GM13976 (cell line): Measurements from ENCODE around the gene LAG3.

ENCODE experiments used
- DNase-seq: peaks from one replicate; pipeline ENCODE4 v3.0.0; 2012; ENCODE audit warnings: low spot score
- in situ Hi-C: fragments of 300-500 bp; cut with MboI; formaldehyde crosslinking; loops from one replicate; pipeline ENCODE4 v1.12.0; 2022; ENCODE audit warnings: low sequenced_read_pairs, mixed read lengths, inconsistent platforms; ENCODE audit not compliant: unreplicated experiment
- TF ChIP-seq, protein P1 (sequence below): IDR thresholded peaks from 2 replicates; pipeline ENCODE4 v1.5.1; 2012; ENCODE audit warnings: borderline replicate concordance, mild to moderate bottlenecking; ENCODE audit not compliant: insufficient read depth; ENCODE audit errors: extremely low read depth, missing control alignments, control extremely low read depth

Gene LAG3

DNA sequence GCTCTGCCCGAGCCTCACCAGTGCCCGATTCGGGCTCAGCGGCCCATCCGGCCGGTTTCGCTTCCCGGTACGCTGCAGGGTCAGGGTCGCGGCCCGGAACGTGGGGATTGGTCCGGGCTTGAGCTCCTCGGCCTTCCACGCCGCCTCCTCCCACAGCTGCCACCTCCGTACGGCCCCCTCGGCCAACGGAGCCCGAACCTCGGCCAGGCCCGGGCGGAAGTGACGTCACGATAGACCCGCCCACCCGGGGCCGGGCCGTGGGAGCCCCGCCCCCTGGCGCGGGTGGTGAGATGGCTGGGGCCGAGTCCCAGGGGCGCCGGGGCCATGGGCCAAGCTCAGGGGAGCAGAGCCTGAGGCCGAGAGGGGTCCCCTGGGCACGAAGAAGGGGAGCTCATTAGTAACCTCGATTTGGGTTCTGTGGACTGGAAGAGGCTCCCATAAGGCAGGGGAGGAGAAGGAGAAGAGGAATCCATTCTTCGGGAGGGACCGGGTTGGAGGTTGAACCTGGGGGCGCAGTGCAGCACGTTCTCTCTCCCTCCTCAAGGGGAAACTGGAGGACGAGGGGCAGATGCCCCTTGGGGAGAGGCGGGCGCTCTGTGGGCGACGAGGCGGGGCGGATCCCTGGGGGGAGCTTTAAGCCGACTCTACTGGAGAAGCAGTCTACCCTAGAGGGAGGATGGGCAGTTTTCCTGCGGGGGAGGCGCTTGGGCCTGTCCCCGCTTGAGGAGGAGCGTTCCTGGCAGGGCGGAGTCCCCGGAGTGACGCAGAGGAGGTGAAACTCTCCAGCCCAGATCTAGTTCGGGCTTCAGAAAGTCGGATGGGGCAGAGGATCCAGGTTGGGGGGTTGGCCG is 19.2 kb upstream of the LAG3 start, which contains the start of gene MLF2:
TSS of gene MLF2 (minus strand) at position 221 of the 851 bp plus-strand sequence. CDS start 807 bp downstream, outside the sequence.
- DNase-seq, result peak; percentile 99
- TF ChIP-seq, protein P1, sequence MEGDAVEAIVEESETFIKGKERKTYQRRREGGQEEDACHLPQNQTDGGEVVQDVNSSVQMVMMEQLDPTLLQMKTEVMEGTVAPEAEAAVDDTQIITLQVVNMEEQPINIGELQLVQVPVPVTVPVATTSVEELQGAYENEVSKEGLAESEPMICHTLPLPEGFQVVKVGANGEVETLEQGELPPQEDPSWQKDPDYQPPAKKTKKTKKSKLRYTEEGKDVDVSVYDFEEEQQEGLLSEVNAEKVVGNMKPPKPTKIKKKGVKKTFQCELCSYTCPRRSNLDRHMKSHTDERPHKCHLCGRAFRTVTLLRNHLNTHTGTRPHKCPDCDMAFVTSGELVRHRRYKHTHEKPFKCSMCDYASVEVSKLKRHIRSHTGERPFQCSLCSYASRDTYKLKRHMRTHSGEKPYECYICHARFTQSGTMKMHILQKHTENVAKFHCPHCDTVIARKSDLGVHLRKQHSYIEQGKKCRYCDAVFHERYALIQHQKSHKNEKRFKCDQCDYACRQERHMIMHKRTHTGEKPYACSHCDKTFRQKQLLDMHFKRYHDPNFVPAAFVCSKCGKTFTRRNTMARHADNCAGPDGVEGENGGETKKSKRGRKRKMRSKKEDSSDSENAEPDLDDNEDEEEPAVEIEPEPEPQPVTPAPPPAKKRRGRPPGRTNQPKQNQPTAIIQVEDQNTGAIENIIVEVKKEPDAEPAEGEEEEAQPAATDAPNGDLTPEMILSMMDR, result peak; percentile 90
- in situ Hi-C loops, result loop anchor here (10.0 kb wide), 1 partner anchor 72 kb away; the partner anchor contains the start of genes GPR162 and P3H3

DNA sequence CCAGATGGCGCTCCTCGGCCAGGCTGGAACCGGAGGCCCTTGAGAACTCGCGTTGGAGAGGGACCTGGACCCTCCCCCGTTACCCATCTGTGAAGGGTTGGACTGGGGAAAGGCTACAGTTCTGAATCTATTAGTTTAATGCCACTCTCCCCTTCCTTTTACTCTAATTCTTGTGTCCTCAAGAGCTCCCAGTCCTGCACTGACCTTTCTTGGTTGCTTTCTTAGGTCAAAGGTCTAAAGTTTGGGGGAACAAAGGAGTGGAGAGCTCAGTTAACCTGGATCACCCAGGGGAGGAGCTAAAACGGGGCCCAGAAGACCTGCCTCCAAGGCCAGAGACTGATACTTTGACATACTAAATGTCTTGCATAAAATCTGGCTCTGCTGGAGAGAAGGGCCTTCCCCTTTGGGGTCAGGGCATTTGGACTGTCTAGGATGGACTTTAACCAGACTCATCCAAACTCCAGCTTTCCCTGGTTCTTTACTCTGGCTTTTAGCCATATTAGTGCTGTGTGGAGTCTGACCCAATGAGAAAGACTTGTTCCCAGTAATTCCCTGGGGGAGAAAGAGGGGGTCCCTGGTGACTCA is 18.5 kb upstream of the LAG3 start:
- in situ Hi-C loops, result loop anchor here (10.0 kb wide), 1 partner anchor 71 kb away; the partner anchor contains the start of genes GPR162 and P3H3
- TF ChIP-seq, protein P1, result no peak
- no peak for DNase-seq

DNA sequence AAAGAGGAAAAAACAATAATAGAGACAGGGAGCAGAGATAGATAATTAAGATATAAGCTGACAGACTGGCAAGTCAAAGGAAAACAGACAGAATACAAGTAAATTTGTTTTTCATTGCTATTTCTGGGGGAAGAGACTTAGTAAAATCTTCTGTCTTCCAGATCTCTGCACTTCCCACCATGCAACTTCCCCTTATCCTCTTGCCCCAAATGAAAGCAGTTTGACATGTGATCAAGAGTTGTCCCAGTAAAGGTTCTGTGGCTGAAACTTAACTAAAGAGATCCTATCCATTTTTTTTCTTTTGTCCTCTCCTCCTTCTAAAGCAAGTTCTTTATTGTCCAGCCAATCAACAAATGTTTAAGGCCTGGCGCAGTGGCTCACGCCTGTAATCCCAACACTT is 17.9 kb upstream of the LAG3 start:
- TF ChIP-seq, protein P1, result no peak
- no peak for DNase-seq
- in situ Hi-C loops, result loop anchor here (10.0 kb wide), 1 partner anchor 70 kb away; the partner anchor contains the start of genes GPR162 and P3H3

DNA sequence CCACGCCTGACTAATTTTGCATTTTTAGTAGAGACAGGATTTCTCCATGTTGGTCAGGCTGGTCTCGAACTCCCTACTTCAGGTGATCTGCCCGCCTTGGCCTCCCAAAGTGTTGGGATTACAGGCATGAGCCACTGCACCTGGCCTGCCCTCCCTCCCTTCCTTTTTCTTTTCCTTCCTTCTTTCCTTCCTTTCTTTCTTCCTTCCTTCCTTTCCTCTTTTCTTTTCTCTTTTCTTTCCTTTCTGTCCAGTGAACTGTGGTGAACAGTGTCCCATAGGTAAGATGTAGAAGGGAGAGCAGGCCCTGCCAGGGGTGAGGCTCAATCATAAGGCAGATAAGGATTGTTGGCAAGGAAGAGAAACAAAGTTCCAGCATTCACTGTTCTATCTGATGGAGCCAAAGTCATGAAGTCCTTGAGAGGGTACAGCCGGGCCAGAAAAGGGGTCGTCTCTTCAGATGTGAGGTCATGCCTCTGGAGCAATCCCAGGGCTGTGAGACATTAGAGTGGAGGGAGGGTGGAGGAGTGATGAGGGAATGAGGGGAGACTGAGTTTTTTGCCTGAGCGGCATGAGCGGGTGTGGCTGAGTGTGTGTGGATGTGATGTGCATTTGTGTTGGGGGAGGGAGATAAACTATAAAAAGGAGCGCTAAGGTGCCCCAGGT is 15.2 kb upstream of the LAG3 start:
- in situ Hi-C loops, result loop anchor here (10.0 kb wide), 1 partner anchor 68 kb away; the partner anchor contains the start of genes GPR162 and P3H3
- DNase-seq, result no peak
- TF ChIP-seq, protein P1, result no peak

DNA sequence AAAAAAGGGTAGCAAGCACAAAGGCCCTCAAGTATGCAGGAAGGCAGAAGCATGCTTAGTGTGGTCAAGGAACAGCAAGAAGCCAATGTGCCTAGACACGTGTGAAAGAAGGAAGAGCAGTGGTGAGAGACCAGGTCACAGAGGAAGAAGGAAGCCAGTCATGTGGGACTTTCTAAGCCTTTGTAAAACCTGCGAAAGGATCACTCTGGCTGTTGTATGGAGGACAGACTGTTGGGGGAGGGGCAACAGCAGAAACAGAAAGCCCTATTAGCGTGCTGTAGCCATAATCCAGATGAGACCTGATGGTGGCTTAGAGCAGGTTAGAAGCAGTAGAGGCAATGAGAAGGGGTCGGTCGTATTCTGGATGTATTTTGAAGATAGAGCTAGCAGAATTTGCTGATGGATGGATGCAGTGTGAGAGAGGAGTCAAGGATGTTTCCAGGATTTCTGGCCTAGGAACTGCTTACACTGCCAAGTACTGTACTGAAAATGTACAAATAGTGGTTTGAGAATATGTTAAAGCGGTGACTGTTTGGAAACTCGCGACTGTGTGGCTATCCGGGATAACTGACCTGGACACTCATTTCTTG is 13.7 kb upstream of the LAG3 start:
- no peak for DNase-seq
- TF ChIP-seq, protein P1, result no peak
- in situ Hi-C loops, result loop anchor here (10.0 kb wide), 1 partner anchor 66 kb away; the partner anchor contains the start of genes GPR162 and P3H3

DNA sequence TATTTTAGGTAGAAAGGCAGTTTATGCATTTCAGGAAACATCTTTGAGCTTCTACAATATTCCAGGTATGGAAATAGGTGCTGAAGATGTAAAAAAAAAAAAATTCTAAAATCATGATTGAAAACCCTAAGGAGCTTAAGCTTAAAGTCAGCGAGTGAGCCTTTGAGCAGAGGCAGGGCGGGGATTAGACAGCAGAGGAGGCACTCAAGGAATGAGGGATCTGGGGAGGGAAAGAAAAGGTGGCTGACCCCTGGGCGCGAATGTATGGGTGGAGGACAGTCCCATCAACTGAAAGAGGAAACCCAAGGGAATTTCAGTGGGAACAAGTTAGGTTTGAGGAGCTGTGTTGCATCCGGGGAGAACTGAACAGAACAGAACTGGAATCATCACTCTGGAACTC is 12.6 kb upstream of the LAG3 start:
- in situ Hi-C loops, result loop anchor here (10.0 kb wide), 1 partner anchor 65 kb away; the partner anchor contains the start of genes GPR162 and P3H3
- TF ChIP-seq, protein P1, result no peak

More for the DNA sequence above, 12.6 kb upstream of the LAG3 start:
- no peak for DNase-seq
